Aorta (tissue), 5 donors: Measurements from ENCODE around the gene ARHGAP26. TPM values are rescaled to one million over a fixed set of nuclear protein-coding genes. Genes with fewer than 3 reads are reported as not detected.
A peak's percentile ranks its signal among the peaks of the same experiment; 100 is the strongest.

ENCODE experiments used
- ATAC-seq: fragments of 200-7000 bp; cut with Tn5 transposase; one replicate; pipeline ENCODE4 v1.9.1; 2022; ENCODE audit warnings: moderate library complexity; ENCODE audit not compliant: low FRiP score
- DNase-seq, 2 donors: peaks; one replicate each; pipeline ENCODE4 v3.0.0-alpha.2; 2020
- H3K27ac ChIP-seq, 2 donors: one replicate each; pipeline ENCODE4 v1.5.1; 2013; ENCODE audit warnings: low read length in 2 of 2, mild to moderate bottlenecking in 2 of 2, moderate library complexity in 2 of 2, control low read depth in 1 of 2, inconsistent platforms in 1 of 2, low read depth in 1 of 2
- H3K27me3 ChIP-seq, 2 donors: one replicate each; pipeline ENCODE4 v1.6.1; 2013; ENCODE audit warnings: control low read depth in 1 of 2, low read length in 1 of 2, mild to moderate bottlenecking in 1 of 2, moderate library complexity in 1 of 2; ENCODE audit not compliant: insufficient read depth in 2 of 2, control insufficient read depth in 1 of 2
- H3K36me3 ChIP-seq, 2 donors: one replicate each; pipeline ENCODE4 v1.6.1; 2013; ENCODE audit warnings: control low read depth in 1 of 2, low read length in 1 of 2, mild to moderate bottlenecking in 1 of 2; ENCODE audit not compliant: insufficient read depth in 2 of 2, control insufficient read depth in 1 of 2
- H3K4me1 ChIP-seq, 2 donors: one replicate each; pipeline ENCODE4 v1.6.1; 2013; ENCODE audit warnings: low read length in 2 of 2, control low read depth in 1 of 2, mild to moderate bottlenecking in 1 of 2, moderate library complexity in 1 of 2; ENCODE audit not compliant: insufficient read depth in 2 of 2, control insufficient read depth in 1 of 2
- H3K4me3 ChIP-seq, 2 donors: one replicate each; pipeline ENCODE4 v1.5.1; 2013; ENCODE audit warnings: low read length in 2 of 2, control low read depth in 1 of 2, mild to moderate bottlenecking in 1 of 2
- H3K9me3 ChIP-seq: one replicate; pipeline ENCODE4 v1.6.1; 2013; ENCODE audit warnings: mild to moderate bottlenecking, low read length; ENCODE audit not compliant: control insufficient read depth
- WGBS, 2 donors: extraction: QIAGEN DNeasy Blood & Tissue Kit; methylation state at CpG; one replicate each; pipeline ENCODE4 v1.1.7; 2013; 5-methylcytosine and 5-hydroxymethylcytosine counted together
- intact Hi-C, 2 donors: fragments of 100-400 bp; cut with DNase I; formaldehyde crosslinking; loops; one replicate each; pipeline versions ENCODE4 v1.14.2 to v1.15.0; 2022
- polyA plus RNA-seq, 2 donors: library from polyadenylated mRNA; stranded (reverse); fragments of 200-250 nt; gene quantifications; one replicate each; pipeline ENCODE4 v1.2.3, GENCODE V29; 2013
- total RNA-seq, 2 donors: library from RNA; stranded (reverse); fragmentation: NEBNext Ultra II Directional; extraction: Animal tissue kit (Norgen Biotek cat#: 25700); gene quantifications; one replicate each; pipeline ENCODE4 v1.2.1, GENCODE V29; 2021
- donor health status: healthy with polysubstance abuse.
- donor health status: Bipolar disorder and iron deficiency.
- donor health status: DM: no; HTN: no; CAD: no.
- donor health status: DM: no; HTN: no; CAD: no.
- donor health status: DM: yes; HTN: yes; CAD: no.

Gene ARHGAP26
- total and polyA plus RNA-seq, 4 donors, result 4.5 to 70.7 (median 29.6) TPM

- Histone ChIP-seq H3K27ac (no peak overlapping the region), H3K4me3 (no peak overlapping the region), H3K4me1 (peaks cover 5 to 6% of the 10 kb centered on the region in 2 donors), H3K36me3 (no peaks in the 10 kb centered on the region), H3K9me3 (no peaks in the 10 kb centered on the region), H3K27me3 (no peaks in the 10 kb centered on the region)
- intact Hi-C loops, result no loop called here
- no peak for ATAC-seq
- no peak for DNase-seq
- WGBS, 2 donors, result 93 to 94% methylated on average over 7 of the region's 7 CpGs
These were observed 11.9 kb upstream of the ARHGAP26 start for GRCh38 chr5:142758062-142758795.

GRCh38 chr5:142758796-142759145 lies 11.4 kb upstream of the ARHGAP26 start:
- no peak for DNase-seq
- Histone ChIP-seq H3K9me3 (no peaks in the 10 kb centered on the region), H3K36me3 (no peaks in the 10 kb centered on the region), H3K4me3 (no peak overlapping the region), H3K27me3 (no peaks in the 10 kb centered on the region), H3K27ac (no peak overlapping the region), H3K4me1 (peaks cover 2 to 4% of the 10 kb centered on the region in 2 donors)
- 83 to 86% methylated on average over 1 of the region's 1 CpG for WGBS, 2 donors
- ATAC-seq, result no peak
- intact Hi-C loops, result no loop called here

- no peak overlapping the region for H3K27ac ChIP-seq
- WGBS, 2 donors, result 89 to 91% methylated on average over 1 of the region's 1 CpG
- ATAC-seq, result no peak
- intact Hi-C loops, result no loop called here
- no peaks in the 10 kb centered on the region for H3K9me3 ChIP-seq
- H3K4me1 ChIP-seq, result no peaks in the 10 kb centered on the region
- no peak overlapping the region for H3K4me3 ChIP-seq
- H3K27me3 ChIP-seq, result no peaks in the 10 kb centered on the region
- no peaks in the 10 kb centered on the region for H3K36me3 ChIP-seq
- no peak for DNase-seq
These were observed 6.5 kb upstream of the ARHGAP26 start for GRCh38 chr5:142763701-142764100.

GRCh38 chr5:142767178-142767577 lies 3.0 kb upstream of the ARHGAP26 start:
- H3K36me3 ChIP-seq, result no peaks in the 10 kb centered on the region
- no peaks in the 10 kb centered on the region for H3K9me3 ChIP-seq
- H3K4me1 ChIP-seq, result no peaks in the 10 kb centered on the region
- intact Hi-C loops, result loop anchor here (5.0 kb wide), 2 partner anchors 35 to 100 kb away; no protein-coding TSS in a partner anchor
- no peak for ATAC-seq
- no peaks in the 10 kb centered on the region for H3K27me3 ChIP-seq
- DNase-seq, result no peak
- H3K4me3 ChIP-seq, result no peak overlapping the region
- 91 to 93% methylated on average over 3 of the region's 3 CpGs for WGBS, 2 donors
- H3K27ac ChIP-seq, result no peak overlapping the region

- WGBS, 2 donors, result 84 to 100% methylated on average over 1 of the region's 1 CpG
- DNase-seq (no peak), ATAC-seq (no peak)
- H3K4me3 ChIP-seq, result no peak overlapping the region
- intact Hi-C loops, result loop anchor here (5.0 kb wide), 2 partner anchors 36 to 99 kb away; no protein-coding TSS in a partner anchor
- H3K4me1 ChIP-seq, result peaks cover 0 to 4% of the 10 kb centered on the region in 2 donors
- H3K36me3 ChIP-seq, result no peaks in the 10 kb centered on the region
- H3K27ac ChIP-seq, result no peak overlapping the region
- no peaks in the 10 kb centered on the region for H3K27me3 ChIP-seq
- no peaks in the 10 kb centered on the region for H3K9me3 ChIP-seq
These were observed 2.3 kb upstream of the ARHGAP26 start for GRCh38 chr5:142767911-142768310.

- Histone ChIP-seq H3K9me3 (no peaks in the 10 kb centered on the region), H3K27me3 (no peaks in the 10 kb centered on the region), H3K27ac (peak overlapping the region in 1 of 2 donors; percentile 46), H3K4me1 (peaks cover 0 to 4% of the 10 kb centered on the region in 2 donors), H3K36me3 (no peaks in the 10 kb centered on the region), H3K4me3 (peak overlapping the region; percentile 59 to 89)
- no peak for DNase-seq
- WGBS, 2 donors, result 4 to 5% methylated on average over 15 of the region's 15 CpGs
- intact Hi-C loops, result loop anchor here (5.0 kb wide), 2 partner anchors 37 to 98 kb away; no protein-coding TSS in a partner anchor
- no peak for ATAC-seq
These were observed 855 bp upstream of the ARHGAP26 start for GRCh38 chr5:142769251-142769792.

- ATAC-seq, result peak; percentile 52
- peaks cover 0 to 4% of the 10 kb centered on the region in 2 donors for H3K4me1 ChIP-seq
- H3K4me3 ChIP-seq, result peak overlapping the region; percentile 83 to 92
- no peaks in the 10 kb centered on the region for H3K9me3 ChIP-seq
- WGBS, 2 donors, result 0 to 1% methylated on average over 73 to 86 of the region's 86 CpGs
- intact Hi-C loops, result loop anchor here (1.0 to 5.0 kb wide), 3 partner anchors 46 to 96 kb away; no protein-coding TSS in a partner anchor
- H3K27me3 ChIP-seq, result no peaks in the 10 kb centered on the region
- peak overlapping the region; percentile 83 to 87 for H3K27ac ChIP-seq
- peak; percentile 79 to 86 for DNase-seq
- H3K36me3 ChIP-seq, result no peaks in the 10 kb centered on the region
These were observed 753 bp downstream of the ARHGAP26 start for GRCh38 chr5:142770650-142771609.

- H3K36me3 ChIP-seq, result no peaks in the 10 kb centered on the region
- peaks cover 0 to 4% of the 10 kb centered on the region in 2 donors for H3K4me1 ChIP-seq
- no peak for ATAC-seq
- no peaks in the 10 kb centered on the region for H3K9me3 ChIP-seq
- peak overlapping the region; percentile 83 to 92 for H3K4me3 ChIP-seq
- H3K27me3 ChIP-seq, result no peaks in the 10 kb centered on the region
- intact Hi-C loops, result loop anchor here (1.0 to 5.0 kb wide), 3 partner anchors 46 to 96 kb away; no protein-coding TSS in a partner anchor
- H3K27ac ChIP-seq, result no peak overlapping the region
- 1 to 5% methylated on average over 5 of the region's 5 CpGs for WGBS, 2 donors
- DNase-seq, result no peak
These were observed 1.5 kb downstream of the ARHGAP26 start for GRCh38 chr5:142771666-142772065.
